ENCODE results near the gene ALDH16A1. TPM values are rescaled to one million over a fixed set of nuclear protein-coding genes. Genes with fewer than 3 reads are reported as not detected.
A peak's percentile ranks its signal among the peaks of the same experiment; 100 is the strongest.

ALDH16A1 gene
- total RNA-seq, 1 donor = 26.4 TPM

GRCh38 chr19:49475191-49475917, 22.3 kb downstream of the ALDH16A1 start:
- Histone ChIP-seq H3K27ac (ENCODE audit: low read depth, low read length) (no peak overlapping the region), H3K4me2 (ENCODE audit: insufficient read depth, low read length) (peak overlapping the region; percentile 93), H4K20me1 (ENCODE audit: insufficient read depth, low read length) (no peaks in the 10 kb centered on the region), H3K36me3 (ENCODE audit: insufficient read depth, low read length) (no peaks in the 10 kb centered on the region), H3K79me2 (ENCODE audit: insufficient read depth, low read length) (no peaks in the 10 kb centered on the region), H3K4me1 (ENCODE audit: insufficient read depth, low read length) (peaks cover 6% of the 10 kb centered on the region), H3K9me3 (ENCODE audit: low read depth, low read length) (no peaks in the 10 kb centered on the region), H3K27me3 (ENCODE audit: insufficient read depth, low read length) (no peaks in the 10 kb centered on the region), H3K4me3 (ENCODE audit: insufficient read depth, low read length) (peak overlapping the region; percentile 92), H2AFZ (ENCODE audit: low read length) (no peak overlapping the region)
- TF ChIP-seq, protein P1, sequence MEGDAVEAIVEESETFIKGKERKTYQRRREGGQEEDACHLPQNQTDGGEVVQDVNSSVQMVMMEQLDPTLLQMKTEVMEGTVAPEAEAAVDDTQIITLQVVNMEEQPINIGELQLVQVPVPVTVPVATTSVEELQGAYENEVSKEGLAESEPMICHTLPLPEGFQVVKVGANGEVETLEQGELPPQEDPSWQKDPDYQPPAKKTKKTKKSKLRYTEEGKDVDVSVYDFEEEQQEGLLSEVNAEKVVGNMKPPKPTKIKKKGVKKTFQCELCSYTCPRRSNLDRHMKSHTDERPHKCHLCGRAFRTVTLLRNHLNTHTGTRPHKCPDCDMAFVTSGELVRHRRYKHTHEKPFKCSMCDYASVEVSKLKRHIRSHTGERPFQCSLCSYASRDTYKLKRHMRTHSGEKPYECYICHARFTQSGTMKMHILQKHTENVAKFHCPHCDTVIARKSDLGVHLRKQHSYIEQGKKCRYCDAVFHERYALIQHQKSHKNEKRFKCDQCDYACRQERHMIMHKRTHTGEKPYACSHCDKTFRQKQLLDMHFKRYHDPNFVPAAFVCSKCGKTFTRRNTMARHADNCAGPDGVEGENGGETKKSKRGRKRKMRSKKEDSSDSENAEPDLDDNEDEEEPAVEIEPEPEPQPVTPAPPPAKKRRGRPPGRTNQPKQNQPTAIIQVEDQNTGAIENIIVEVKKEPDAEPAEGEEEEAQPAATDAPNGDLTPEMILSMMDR (IDR thresholded peaks at IDR 0.05; ENCODE audit: extremely low read depth, low read depth, low read length) = no peak
- peak; percentile 86 for DNase-seq (ENCODE audit: insufficient read length, low spot score, missing footprints)

DNA sequence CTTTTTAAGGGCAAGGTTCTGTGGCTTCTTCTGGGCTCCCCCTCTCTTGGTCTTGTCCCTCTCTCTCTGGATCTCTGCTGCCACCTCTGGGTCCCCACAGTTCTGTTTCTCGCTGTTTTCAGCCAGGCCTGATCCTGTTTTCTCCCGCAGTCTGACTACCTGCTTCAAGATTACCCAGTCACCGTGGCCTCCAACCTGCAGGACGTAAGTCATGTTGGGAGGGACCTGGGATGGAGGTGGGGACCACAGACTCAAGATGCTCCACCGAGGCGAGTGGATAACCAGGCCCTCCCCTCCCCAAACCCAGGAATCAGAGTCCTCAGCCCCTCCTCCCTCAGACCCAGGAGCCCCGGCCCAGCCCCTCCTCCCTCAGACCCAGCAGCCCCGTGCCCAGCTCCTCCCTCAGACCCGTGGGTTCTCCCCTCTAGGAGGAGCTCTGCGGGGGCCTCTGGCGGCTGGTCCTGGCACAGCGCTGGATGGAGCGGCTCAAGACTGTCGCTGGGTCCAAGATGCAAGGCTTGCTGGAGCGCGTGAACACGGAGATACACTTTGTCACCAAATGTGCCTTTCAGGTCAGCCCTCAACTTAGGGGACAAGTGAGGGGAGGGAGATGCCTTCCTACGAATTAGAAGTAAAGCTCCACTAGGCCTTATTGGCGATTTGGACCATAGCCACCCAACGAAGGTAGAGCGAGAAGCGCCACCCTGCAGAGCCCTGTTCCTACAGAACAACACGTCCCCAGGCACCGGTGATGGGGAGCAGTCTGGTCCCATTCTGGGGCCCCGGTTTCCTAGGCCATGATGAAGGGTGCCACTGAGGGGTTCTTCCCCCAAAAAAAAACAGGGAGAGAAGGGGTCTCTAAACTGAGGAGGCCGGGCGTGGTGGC, 23.2 kb downstream of the ALDH16A1 start:
- DNase-seq (ENCODE audit: insufficient read length, low spot score, missing footprints) = peak; percentile 89
- Histone ChIP-seq H4K20me1 (ENCODE audit: insufficient read depth, low read length) (no peaks in the 10 kb centered on the region), H3K27me3 (ENCODE audit: insufficient read depth, low read length) (no peaks in the 10 kb centered on the region), H3K4me3 (ENCODE audit: insufficient read depth, low read length) (no peak overlapping the region), H3K79me2 (ENCODE audit: insufficient read depth, low read length) (no peaks in the 10 kb centered on the region), H3K4me1 (ENCODE audit: insufficient read depth, low read length) (peaks cover 6% of the 10 kb centered on the region), H3K4me2 (ENCODE audit: insufficient read depth, low read length) (no peak overlapping the region), H3K36me3 (ENCODE audit: insufficient read depth, low read length) (no peaks in the 10 kb centered on the region), H2AFZ (ENCODE audit: low read length) (peak overlapping the region; percentile 37), H3K27ac (ENCODE audit: low read depth, low read length) (no peak overlapping the region), H3K9me3 (ENCODE audit: low read depth, low read length) (no peaks in the 10 kb centered on the region)
- TF ChIP-seq, protein P1 (IDR thresholded peaks at IDR 0.05; ENCODE audit: extremely low read depth, low read depth, low read length) = peak; percentile 41

DNA sequence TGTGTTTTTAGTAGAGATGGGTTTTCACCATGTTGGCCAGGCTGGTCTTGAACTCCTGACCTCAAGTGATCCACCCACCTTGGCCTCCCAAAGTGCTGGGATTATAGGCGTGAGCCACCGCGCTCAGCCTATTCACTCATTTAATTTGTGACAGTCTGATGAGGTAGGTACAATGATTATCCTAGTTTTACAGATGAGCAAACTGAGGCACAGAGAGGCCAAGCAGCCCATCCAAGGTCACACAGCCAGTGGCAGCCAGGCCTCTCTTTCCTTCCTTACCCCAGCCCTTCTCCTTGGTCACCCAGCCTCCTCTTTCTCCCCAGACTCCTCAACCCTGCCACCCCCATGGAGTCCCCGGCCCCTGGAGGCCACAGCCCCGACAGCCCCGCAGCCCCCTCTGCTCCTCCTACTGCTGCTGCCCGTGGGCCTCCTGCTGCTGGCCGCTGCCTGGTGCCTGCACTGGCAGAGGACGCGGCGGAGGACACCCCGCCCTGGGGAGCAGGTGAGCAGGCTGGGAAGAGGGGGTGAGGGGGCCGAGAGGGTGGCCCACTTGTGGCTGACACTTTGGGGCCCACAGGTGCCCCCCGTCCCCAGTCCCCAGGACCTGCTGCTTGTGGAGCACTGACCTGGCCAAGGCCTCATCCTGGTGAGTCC, 27.1 kb downstream of the ALDH16A1 start:
- H3K27ac ChIP-seq (ENCODE audit: low read depth, low read length) = no peak overlapping the region
- no peaks in the 10 kb centered on the region for H3K27me3 ChIP-seq (ENCODE audit: insufficient read depth, low read length)
- no peaks in the 10 kb centered on the region for H3K4me1 ChIP-seq (ENCODE audit: insufficient read depth, low read length)
- no peaks in the 10 kb centered on the region for H3K9me3 ChIP-seq (ENCODE audit: low read depth, low read length)
- no peaks in the 10 kb centered on the region for H3K79me2 ChIP-seq (ENCODE audit: insufficient read depth, low read length)
- H3K4me3 ChIP-seq (ENCODE audit: insufficient read depth, low read length) = no peak overlapping the region
- no peak overlapping the region for H3K4me2 ChIP-seq (ENCODE audit: insufficient read depth, low read length)
- H2AFZ ChIP-seq (ENCODE audit: low read length) = no peak overlapping the region
- H3K36me3 ChIP-seq (ENCODE audit: insufficient read depth, low read length) = no peaks in the 10 kb centered on the region
- TF ChIP-seq, protein P1 (IDR thresholded peaks at IDR 0.05; ENCODE audit: extremely low read depth, low read depth, low read length) = no peak
- no peaks in the 10 kb centered on the region for H4K20me1 ChIP-seq (ENCODE audit: insufficient read depth, low read length)
- no peak for DNase-seq (ENCODE audit: insufficient read length, low spot score, missing footprints)

Measured in osteoblast (primary cell).